GM12873 (cell line): ENCODE measurements around the gene CENPP.

Experiments used
- CTCF ChIP-seq: IDR thresholded peaks from 2 replicates; pipeline ENCODE4 v1.5.1; 2012; ENCODE audit warnings: low read depth, mild to moderate bottlenecking, moderate library complexity, low read length, control low read depth; ENCODE audit not compliant: insufficient read depth; ENCODE audit errors: missing control alignments

Gene CENPP

GRCh38 chr9:92528522-92528849, 202.7 kb downstream of the CENPP start:
- no peak for TF ChIP-seq CTCF

GRCh38 chr9:92529124-92529523, 203.4 kb downstream of the CENPP start:
- TF ChIP-seq CTCF: no peak

- no peak for TF ChIP-seq CTCF
These were observed 205.1 kb downstream of the CENPP start for GRCh38 chr9:92530893-92531292.

GRCh38 chr9:92534204-92534603, 208.5 kb downstream of the CENPP start:
- no peak for TF ChIP-seq CTCF

GRCh38 chr9:92534674-92535073, 208.9 kb downstream of the CENPP start:
- TF ChIP-seq CTCF: no peak

GRCh38 chr9:92535940-92536850, 210.4 kb downstream of the CENPP start, which contains the start of gene ECM2:
ECM2 (minus strand) TSS chr9:92535990; CDS start chr9:92522866, 13,124 bp downstream.
- no peak for TF ChIP-seq CTCF

- no peak for TF ChIP-seq CTCF
These were observed 212.8 kb downstream of the CENPP start for GRCh38 chr9:92538541-92538940.
